ENCODE measurements around the gene ZNF207. TPM values are rescaled to one million over a fixed set of nuclear protein-coding genes. Genes with fewer than 3 reads are reported as not detected.

The ZNF207 gene
- 108 and 179 TPM in 2 replicates for total RNA-seq

DNA sequence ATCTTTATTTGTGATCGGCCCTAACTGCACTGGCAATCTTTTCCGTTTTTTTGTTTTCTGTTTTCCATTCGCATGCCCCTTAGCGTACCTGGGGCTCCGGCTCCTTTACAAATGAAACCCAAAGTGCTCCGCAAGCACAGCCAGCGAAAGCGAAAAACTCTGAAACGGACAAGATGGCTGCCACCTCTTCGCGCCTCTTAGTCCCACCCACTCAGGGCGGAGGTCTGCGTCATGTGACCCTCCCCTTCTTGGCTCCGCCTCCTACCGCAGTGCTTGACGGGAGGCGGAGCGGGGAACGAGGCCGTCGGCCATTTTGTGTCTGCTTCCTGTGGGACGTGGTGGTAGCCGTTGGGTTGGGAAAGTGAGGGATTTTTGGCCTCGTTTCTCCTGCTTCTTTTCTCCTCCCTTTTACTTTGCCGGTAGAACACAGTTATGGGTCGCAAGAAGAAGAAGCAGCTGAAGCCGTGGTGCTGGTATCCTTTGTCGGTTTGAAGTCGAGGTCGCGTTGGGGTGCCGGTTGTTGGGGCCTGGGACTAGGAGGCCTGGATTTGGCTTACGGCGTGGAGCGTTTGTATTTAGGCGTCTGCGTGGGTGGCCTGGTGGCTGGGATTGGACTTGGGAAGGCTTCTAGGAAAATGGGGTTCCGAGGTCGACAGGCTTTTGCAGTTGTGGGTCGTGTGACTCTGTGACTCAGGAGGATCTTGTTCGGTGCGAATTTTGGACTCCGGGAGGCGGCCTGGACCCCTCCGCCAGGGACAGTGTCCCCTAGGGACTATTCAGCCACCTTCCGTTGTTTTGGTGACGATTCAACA, at the start of gene ZNF207:
ZNF207 (plus strand) TSS at position 304 of the 812 bp plus-strand sequence; CDS start at position 433, 129 bp downstream.
- TF ChIP-seq, protein P1, sequence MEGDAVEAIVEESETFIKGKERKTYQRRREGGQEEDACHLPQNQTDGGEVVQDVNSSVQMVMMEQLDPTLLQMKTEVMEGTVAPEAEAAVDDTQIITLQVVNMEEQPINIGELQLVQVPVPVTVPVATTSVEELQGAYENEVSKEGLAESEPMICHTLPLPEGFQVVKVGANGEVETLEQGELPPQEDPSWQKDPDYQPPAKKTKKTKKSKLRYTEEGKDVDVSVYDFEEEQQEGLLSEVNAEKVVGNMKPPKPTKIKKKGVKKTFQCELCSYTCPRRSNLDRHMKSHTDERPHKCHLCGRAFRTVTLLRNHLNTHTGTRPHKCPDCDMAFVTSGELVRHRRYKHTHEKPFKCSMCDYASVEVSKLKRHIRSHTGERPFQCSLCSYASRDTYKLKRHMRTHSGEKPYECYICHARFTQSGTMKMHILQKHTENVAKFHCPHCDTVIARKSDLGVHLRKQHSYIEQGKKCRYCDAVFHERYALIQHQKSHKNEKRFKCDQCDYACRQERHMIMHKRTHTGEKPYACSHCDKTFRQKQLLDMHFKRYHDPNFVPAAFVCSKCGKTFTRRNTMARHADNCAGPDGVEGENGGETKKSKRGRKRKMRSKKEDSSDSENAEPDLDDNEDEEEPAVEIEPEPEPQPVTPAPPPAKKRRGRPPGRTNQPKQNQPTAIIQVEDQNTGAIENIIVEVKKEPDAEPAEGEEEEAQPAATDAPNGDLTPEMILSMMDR (conservative IDR thresholded peaks at IDR 0.05; ENCODE audit: low read depth, low read length): no peak
- peak within 1 kb of the TSS; percentile 67 for H3K4me3 ChIP-seq (ENCODE audit: low read depth, low read length)
- peak; percentile 73 for DNase-seq (ENCODE audit: low read depth)

DNA sequence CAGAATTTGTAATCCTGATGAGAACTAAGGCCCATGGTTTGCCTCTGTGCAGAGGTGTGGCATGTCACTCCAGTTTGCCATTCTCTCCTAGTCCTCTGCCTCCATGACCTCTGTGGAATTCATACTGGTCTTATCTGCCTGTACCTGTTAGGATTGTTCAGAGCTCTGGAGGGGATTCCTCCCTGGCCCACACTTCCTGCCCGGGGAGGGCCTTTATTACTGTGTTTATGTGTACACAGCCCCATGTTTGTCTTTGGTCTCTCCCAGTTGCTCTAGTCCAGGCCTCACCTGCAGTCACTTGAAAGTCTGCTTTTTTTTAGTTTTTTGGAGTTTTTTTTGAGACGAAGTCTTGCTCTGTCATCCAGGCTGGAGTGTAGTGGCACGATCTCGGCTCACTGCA, 47.9 kb upstream of the ZNF207 start:
- H3K4me3 ChIP-seq (ENCODE audit: low read depth, low read length): no peak overlapping the region
- no peak for DNase-seq (ENCODE audit: low read depth)
- TF ChIP-seq, protein P1 (conservative IDR thresholded peaks at IDR 0.05; ENCODE audit: low read depth, low read length): no peak

DNA sequence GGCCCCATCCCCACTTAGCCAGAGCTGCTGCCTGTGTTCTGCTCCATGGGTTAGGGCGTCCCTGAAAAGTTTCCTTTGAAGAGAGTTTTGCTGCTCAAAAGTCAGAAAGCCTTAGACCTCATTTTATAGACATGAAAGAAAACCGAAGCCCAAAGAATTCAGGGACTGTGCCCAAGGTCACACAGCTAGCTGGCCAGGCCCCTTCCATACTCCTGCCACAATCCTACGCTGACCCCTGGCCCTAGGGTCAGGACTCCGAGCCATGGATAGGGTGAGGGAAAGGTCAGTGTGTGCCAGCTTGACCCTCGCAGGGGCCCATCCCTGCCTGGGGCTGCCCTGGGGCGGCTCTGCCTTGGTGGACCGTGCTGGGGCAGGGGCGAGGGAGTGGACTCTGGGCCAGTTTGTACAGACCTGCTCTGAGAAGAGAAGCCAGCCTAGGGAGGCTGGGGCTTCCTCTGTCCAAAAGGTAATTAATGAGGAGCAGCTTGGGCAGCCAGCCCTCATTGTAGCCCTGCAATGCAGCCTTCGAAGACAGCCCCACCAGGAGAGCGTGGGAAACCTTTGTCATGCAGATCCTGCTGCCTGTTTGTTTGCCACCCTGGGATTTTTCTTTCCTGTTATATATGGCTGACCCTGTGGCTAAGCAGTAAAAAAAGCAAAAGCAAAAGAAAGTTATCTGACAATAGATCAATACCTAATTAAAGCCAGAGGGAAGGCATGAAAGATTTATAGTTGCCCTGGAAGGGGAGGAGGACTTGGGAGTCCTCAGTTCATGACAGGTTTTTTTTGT, 46.9 kb upstream of the ZNF207 start:
- DNase-seq (ENCODE audit: low read depth): no peak
- H3K4me3 ChIP-seq (ENCODE audit: low read depth, low read length): no peak overlapping the region
- TF ChIP-seq, protein P1 (conservative IDR thresholded peaks at IDR 0.05; ENCODE audit: low read depth, low read length): no peak

DNA sequence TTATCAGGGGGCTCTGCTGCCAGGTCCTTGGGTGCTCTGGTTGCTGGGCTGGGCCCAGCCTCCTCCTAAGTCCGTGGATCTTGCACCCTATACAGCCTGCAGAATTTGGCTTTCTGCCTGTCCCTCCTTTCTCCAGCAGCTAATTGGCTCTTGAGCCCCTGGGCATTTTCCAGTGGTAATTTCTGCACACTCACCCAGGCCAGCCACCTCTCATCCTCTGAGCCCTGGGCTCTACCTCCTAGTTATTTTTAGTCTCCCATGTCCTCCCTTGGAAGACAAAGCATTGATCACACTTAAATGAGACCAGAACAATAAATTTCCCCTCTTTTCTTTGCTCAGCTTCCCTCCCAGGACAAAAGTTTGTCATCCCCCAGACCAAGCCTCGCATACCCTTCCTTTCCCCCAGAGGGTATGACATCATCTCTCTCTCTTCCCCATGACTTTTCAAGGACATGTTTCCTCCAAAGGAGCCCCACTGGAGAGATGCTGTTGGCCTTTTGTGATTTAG, 46.1 kb upstream of the ZNF207 start:
- no peak overlapping the region for H3K4me3 ChIP-seq (ENCODE audit: low read depth, low read length)
- DNase-seq (ENCODE audit: low read depth): no peak
- TF ChIP-seq, protein P1 (conservative IDR thresholded peaks at IDR 0.05; ENCODE audit: low read depth, low read length): no peak

DNA sequence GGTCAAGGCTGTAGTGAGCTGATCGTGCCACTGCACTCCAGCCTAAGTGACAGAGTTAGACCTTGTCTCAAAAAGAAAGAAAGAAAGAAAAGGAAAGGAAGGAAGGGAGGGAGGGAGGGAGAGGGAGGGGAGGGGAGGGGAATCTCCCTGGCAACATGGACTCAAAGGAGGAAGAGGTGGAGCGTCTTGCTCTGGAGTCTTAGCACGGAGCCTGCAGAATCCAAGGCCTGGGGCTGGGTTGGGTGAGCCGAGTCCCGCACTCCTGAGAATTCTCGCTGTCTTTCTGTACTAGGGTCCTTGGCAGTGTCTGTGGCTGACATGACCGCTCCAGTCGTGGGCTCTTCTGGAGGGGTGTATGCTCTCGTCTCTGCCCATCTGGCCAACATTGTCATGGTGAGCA, 44.9 kb upstream of the ZNF207 start:
- no peak for DNase-seq (ENCODE audit: low read depth)
- no peak overlapping the region for H3K4me3 ChIP-seq (ENCODE audit: low read depth, low read length)
- TF ChIP-seq, protein P1 (conservative IDR thresholded peaks at IDR 0.05; ENCODE audit: low read depth, low read length): no peak

DNA sequence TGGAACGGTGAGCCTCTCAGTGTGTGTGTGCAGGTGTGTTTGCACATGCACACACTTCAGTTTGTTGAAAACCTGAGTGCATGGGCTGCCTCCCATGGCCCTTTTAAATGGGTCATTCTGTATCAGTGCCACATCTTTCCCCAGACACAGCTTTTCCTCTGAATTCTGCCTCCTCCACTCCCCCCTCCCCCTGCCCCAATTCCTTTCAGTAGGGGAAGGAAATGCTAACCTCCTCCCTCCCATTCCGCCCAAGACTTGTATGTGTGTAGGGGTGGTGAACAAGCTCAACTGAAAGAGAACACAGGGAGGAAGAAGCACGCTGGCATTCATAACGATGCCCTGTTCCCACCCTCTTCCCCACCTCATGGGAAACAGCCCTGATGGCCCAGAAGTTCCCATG, 42.3 kb upstream of the ZNF207 start:
- DNase-seq (ENCODE audit: low read depth): no peak
- no peak overlapping the region for H3K4me3 ChIP-seq (ENCODE audit: low read depth, low read length)
- TF ChIP-seq, protein P1 (conservative IDR thresholded peaks at IDR 0.05; ENCODE audit: low read depth, low read length): no peak
